Measurements from ENCODE around the gene PLEKHM3.

The PLEKHM3 gene

GRCh38 chr2:207902821-207903220, 122.5 kb downstream of the PLEKHM3 start:
- TF ChIP-seq MYC (IDR thresholded peaks at IDR 0.05; ENCODE audit: low read depth, low read length) (no peak), POLR2A (IDR thresholded peaks at IDR 0.05; ENCODE audit: extremely low read depth, insufficient read length) (no peak), MAX (IDR thresholded peaks at IDR 0.05; ENCODE audit: low read depth, low read length) (no peak), CTCF (IDR thresholded peaks at IDR 0.05; ENCODE audit: low read depth, low read length) (no peak)
- H3K4me3 ChIP-seq (ENCODE audit: low read depth, low read length), result no peak overlapping the region
- no peak for DNase-seq (ENCODE audit: low read depth)

DNA sequence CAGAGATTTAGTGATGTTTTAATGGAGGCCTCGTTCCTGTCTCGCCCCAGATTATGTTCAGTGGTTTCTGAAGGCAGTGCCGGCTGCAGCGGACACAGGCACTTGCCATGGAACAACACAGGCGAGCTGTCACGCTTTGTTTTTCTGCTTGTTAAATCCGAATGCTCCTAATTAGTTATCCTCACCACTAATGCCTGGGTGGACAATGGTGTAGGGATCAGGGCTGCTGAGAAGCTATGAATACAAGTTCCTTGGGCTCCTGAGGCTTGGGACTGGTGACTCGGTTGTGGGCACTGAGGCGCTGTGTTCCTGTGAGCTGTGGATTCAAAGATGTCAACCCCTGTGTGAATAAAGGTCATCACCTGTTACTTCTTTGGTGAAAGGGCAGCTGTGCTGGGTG, 123.5 kb downstream of the PLEKHM3 start:
- TF ChIP-seq MAX (IDR thresholded peaks at IDR 0.05; ENCODE audit: low read depth, low read length), result no peak
- no peak for TF ChIP-seq MYC (IDR thresholded peaks at IDR 0.05; ENCODE audit: low read depth, low read length)
- no peak for TF ChIP-seq POLR2A (IDR thresholded peaks at IDR 0.05; ENCODE audit: extremely low read depth, insufficient read length)
- TF ChIP-seq CTCF (IDR thresholded peaks at IDR 0.05; ENCODE audit: low read depth, low read length), result no peak
- no peak for DNase-seq (ENCODE audit: low read depth)
- H3K4me3 ChIP-seq (ENCODE audit: low read depth, low read length), result no peak overlapping the region

DNA sequence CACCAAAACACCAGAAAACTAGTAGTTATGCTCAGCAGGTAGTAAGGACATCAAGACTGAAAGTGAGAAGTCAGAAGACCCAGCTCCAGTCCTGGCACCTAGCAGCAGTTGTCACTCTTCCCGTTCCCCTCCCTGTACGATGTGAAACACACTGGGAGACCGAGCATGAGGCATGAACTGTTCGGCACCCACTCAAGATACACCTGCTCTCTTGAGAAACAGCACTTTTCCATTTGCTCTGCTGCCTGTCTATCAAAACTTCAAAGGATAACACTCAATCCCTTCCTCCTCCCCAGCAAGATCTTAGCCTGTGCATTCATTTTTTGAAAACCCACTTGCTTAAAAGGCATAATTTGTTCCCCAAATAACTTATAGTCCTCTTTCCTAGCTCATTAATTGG, 123.9 kb downstream of the PLEKHM3 start:
- no peak for DNase-seq (ENCODE audit: low read depth)
- no peak overlapping the region for H3K4me3 ChIP-seq (ENCODE audit: low read depth, low read length)
- TF ChIP-seq POLR2A (IDR thresholded peaks at IDR 0.05; ENCODE audit: extremely low read depth, insufficient read length) (no peak), MAX (IDR thresholded peaks at IDR 0.05; ENCODE audit: low read depth, low read length) (no peak), MYC (IDR thresholded peaks at IDR 0.05; ENCODE audit: low read depth, low read length) (no peak), CTCF (IDR thresholded peaks at IDR 0.05; ENCODE audit: low read depth, low read length) (no peak)

GRCh38 chr2:207898354-207898695, 127.0 kb downstream of the PLEKHM3 start:
- TF ChIP-seq POLR2A (IDR thresholded peaks at IDR 0.05; ENCODE audit: extremely low read depth, insufficient read length) (no peak), MAX (IDR thresholded peaks at IDR 0.05; ENCODE audit: low read depth, low read length) (no peak), CTCF (IDR thresholded peaks at IDR 0.05; ENCODE audit: low read depth, low read length) (no peak), MYC (IDR thresholded peaks at IDR 0.05; ENCODE audit: low read depth, low read length) (no peak)
- H3K4me3 ChIP-seq (ENCODE audit: low read depth, low read length), result no peak overlapping the region
- DNase-seq (ENCODE audit: low read depth), result no peak

- H3K4me3 ChIP-seq (ENCODE audit: low read depth, low read length), result no peak overlapping the region
- no peak for TF ChIP-seq POLR2A (IDR thresholded peaks at IDR 0.05; ENCODE audit: extremely low read depth, insufficient read length)
- TF ChIP-seq MYC (IDR thresholded peaks at IDR 0.05; ENCODE audit: low read depth, low read length), result no peak
- no peak for TF ChIP-seq CTCF (IDR thresholded peaks at IDR 0.05; ENCODE audit: low read depth, low read length)
- TF ChIP-seq MAX (IDR thresholded peaks at IDR 0.05; ENCODE audit: low read depth, low read length), result no peak
- no peak for DNase-seq (ENCODE audit: low read depth)
These were observed 127.6 kb downstream of the PLEKHM3 start for GRCh38 chr2:207897541-207898353.
